Activated T-cell treated with anti-CD3 and anti-CD28 coated beads, Interleukin-2, amount 50 U/mL, for 1 hour (primary cell): ENCODE data around the gene AGO3.
"Not testable (repeated sequence)": the region's sequence is repeated elsewhere in the genome, so short reads cannot be mapped to it uniquely, and the experiment has no call there.

Experiments used
- DNase-seq: peaks from one replicate; pipeline ENCODE4 v3.0.0-alpha.2; 2020

The AGO3 gene

DNA sequence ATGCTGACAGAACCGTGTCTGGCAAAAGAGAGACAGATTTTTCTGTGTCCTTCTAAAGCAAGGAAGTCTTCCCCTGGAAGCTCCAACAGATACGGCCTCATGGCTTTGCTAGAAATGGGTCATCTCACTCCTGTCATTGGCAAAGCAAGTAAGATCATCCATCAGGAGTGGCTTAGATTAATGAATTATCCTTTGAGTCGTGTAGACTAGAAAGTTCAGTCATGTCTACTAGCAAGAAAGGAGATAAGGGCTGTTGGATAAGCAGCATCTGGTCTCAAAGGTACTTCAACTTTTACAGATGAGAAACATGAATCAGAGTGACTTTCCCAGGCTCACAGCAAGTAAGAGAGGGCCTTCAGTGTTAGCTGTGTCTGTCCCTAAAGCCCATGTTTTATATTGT is 3.4 kb upstream of the AGO3 start:
- DNase-seq: no peak

DNA sequence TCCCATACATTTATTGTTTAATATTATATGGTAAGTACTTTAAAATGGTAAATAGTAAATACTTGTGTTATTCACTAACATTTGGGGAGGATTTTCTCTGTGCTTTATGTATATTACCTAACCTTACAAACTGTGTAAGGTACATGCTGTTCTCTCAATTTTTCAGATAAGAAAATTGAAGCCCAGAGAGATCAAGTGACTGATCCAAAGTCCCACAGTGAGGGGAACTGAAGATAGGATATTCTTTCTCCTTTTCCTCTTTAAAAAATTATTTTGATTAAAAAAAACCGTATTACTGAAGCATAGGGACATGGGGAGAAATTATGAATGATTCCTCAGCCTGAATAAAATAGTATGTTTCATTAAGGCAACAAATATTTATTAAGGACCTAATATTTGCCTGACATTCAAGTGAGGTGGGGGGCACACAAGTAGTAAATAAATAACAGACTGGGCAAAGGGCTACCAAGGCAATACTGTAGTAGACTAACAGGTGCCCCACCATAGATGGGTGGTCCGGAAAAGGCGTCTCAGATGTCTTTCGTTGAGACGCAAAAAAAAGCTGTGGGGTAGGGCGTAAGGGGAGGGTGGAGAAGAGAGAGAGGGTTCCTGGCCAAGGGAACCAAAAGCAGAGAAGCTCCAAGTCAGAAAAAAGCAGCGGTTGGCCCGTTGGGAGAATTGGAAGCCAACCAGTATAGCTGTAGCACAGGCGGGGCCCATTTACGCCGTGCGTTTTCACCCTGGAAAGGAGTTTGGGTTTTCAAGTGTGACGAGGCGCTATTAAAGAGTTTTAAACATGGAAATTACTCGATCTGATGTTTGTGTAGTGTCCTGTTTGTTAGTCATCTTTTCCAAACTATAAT is 944 bp upstream of the AGO3 start:
- peak; percentile 60 for DNase-seq

DNA sequence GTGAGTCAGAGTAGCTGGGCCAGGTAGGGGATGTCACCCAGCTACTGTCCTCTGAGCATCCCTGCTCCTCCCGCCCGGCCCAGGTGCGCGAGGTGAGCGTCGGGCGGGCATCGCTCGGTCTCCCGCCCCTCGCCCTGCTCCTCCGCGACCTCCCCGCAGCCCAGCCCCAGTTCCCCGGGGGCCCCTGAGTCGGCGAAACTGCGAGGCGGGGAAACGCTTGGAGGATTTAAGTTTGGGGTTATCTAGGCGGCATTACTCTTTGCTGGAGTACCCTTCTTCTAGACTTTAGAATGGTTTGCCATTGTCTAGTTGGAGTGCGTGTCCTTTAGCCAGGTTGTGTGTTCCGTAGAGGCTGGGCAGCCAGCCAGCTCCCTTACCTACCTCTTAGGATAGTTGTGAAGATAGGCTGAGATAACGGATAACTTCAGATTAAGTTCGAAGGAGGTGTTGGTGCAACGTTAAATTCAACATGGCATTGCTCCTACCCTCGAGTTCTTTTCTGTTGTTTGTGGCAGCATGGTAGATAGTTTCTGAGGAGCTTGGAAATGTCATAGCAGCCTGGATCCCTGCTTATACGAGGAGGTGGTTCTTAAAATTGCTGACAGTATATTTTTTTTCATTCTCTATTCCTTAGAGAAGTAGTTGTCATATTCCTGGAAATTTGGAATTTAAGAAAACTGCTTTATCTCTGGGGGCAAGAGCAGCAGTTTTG is 697 bp downstream of the AGO3 start:
- DNase-seq: no peak

DNA sequence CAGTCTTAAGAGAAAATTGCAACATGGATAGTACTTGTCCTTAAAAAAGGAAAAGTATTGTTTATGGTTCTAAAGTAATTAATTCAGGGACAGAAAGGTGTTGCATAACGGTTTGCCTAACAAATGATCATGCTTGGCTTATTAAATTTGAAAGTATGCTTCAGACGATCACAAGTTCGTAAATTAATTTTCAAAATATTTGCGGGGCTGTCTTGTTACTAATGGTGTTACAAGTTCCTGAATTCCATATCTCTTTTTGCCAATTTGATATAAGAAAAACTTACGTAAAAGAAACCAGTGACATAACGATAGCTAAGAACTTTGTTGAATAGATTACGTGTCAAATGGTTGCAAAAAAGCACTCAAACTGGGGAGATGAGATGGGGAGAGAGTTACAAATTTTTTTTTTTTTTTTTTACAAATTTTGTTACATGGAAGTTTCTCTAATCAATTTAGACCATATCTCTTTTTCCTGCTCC is 1.3 kb downstream of the AGO3 start:
- DNase-seq: no peak

DNA sequence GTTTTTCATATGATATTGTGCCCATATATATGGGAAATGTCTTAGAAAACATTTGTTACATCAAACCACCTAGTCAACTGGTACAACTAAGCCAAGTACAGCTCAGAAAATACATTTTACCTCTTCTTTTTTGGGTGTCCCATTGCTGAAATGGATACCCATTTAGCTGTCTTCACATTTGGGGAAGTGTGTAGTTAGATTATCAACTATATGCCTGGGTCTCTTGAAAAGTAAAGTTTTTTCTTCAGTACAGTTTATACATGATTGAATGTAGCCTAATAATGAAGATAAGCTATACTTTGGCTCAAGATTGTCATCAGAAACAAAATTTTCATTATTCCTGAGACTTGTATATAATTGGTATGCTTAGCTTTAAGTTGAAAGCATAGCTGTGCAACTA is 2.0 kb downstream of the AGO3 start:
- DNase-seq: no peak

DNA sequence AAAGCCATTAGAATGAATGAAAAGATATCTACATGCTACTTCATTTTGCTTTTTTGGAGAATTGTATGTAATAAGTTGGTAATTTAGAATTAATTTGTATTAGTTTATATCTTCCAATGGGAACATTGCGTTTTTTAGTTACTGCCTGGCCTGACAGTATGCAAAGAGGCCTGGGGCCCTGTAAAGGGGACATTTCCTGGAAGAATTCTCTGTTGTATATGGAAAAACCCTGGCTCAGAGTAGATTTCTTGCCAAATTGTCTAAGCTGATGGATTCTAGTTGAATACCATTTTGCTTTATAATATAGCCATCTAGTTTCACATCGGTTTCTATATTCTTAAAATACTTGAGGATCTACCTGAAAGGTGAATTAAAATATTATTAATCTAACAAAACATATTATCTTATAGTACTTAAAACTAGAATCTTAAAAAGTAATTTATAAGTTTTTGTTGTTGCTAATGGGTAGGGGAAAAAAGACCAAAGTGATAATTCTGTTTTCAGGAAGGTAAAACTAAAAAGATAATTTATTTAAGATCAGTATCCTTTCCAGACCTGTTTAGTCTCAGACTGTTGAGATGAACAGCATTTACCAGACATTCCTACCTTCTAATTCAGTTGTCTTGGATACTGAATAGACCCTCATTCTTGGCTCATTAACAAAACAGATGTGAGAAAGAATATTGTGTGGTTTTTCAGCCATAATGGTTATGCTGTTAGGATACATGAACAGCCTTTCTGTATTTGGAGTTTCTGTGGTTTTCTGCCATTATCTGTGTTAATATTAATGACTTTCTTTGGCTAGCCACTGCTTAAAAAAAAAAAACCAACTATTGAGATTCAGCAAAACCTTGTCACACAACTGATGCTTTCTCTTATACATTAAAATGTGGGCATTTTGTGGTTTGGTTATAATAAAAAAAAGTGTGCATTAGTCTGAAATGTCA is 4.8 kb downstream of the AGO3 start:
- DNase-seq: no peak

DNA sequence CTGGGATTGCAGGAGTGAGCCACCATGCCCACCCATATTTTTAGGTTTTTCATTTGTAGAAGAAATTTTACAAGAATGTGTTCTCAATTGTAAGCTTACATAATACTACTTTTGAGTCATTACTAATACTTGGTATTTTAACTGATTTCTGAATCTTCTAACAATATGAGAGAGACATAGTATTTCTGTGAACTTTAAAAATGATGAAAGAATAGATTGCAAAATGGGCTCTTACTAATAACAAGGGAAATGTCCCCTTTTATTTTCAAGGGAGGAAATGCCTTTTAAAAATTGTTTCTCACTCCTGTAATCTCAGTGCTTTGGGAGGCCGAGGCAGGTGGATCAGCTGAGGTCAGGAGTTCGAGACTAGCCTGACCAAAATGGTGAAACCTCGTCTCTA is 5.9 kb downstream of the AGO3 start:
- no peak for DNase-seq

DNA sequence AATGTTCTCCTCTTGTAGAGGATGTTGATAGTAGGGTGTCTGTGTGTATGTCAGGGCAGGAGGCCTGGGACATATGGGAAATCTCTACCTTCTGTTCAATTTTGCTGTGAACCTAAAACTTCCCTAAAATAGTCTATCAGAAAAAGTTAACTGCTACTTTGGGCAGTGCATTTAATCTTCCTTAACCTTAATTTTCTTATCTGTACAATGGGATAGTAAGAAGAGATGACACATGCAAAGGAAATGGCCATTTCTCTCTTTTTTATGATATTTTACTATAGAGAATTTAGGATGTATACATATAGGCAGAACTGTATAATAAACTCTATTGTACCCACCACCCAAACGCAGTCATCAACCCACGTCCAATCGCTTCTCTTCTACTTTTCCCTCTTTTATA is 8.6 kb downstream of the AGO3 start:
- DNase-seq: no peak

DNA sequence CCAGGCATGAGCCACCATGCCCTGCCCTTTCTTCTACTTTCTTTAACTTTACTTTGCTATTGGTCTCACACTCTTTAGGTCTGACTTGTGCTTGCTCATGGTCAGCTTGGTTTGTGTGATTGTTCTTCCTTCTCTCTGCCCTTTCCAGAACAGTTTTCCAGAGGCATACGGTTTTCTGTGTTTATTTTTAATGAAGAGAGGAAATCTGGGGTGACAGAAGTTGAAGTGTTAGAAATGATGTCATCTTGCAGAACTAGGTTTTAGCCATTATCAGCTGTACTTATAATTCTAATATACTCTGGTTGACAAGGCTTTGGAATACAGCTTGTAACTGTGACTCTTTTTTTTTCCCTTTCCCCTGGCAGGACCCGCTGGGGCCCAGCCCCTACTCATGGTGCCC is 14.4 kb downstream of the AGO3 start:
- no peak for DNase-seq

DNA sequence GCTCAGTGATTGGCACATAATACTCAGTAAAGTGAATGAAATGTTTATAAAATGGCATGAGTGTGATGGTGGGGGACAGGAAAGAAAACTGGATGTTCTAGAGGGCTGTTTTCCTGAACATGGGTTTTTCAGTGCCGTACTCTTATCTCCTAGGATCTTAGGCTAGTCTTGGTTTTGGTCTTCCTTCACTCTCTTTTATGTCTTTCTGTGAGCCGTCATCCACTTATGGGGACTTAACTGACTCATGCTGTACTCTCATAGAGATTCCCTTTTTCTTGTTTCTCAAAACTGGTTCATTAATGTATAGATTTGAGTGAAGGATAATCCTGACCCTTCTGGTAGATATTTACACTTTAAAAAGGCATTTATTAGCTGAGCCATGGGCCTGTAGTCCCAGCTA is 16.6 kb downstream of the AGO3 start:
- DNase-seq: no peak

DNA sequence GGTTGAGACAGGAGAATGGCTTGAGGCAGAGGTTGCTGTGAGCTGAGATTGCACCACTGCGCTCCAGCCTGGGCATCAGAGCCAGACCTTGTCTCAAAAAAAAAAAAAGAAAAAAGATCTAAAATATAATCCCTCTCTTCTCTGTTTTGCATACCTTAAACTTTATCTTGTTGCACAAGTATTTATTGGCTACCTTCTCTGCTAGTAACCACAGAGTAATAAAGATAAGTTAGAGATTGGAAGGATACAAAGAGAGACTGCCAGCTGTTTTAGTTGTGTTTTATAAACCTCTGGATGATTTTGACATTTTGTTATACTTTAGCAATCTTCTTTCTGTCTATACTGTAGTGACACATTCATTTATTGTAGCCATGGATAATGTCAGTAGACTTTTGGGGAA is 27.7 kb downstream of the AGO3 start:
- DNase-seq: no peak

DNA sequence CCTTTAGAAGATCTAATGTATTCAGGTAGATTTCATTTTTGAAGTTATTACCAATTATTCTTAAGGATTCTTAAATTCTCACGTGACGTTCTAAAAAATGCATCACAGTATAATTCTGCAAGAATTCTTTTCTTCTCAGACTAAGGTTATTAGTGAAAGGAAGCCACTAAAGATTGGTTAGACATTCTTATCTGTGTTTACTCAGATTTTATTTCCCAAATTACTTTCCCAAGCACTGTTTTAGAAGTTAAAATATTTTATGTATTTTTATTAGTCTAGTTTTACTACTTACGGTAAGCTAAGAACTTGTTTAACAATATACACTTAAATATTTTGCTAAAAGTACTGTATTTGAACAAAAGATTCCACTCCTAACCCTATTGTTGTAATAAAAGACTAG is 28.4 kb downstream of the AGO3 start:
- no peak for DNase-seq

DNA sequence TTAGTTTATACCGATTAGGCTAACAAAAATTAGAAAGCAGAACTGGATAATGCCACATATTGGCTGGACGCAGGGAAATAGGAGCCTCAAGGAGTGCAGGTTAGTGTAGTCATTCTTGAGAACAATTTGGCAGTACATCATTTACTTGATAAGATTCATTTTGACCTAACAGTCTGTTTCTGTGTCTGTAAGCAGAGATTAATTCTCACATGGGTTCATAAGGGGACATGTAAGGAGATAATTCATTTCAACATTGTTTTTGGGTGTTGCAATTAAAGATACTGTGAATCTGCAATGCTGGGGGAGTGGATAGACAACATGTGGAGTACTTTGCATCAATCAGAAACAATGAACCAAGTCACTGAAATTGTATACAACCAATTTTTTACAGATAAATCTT is 32.0 kb downstream of the AGO3 start:
- DNase-seq: no peak

DNA sequence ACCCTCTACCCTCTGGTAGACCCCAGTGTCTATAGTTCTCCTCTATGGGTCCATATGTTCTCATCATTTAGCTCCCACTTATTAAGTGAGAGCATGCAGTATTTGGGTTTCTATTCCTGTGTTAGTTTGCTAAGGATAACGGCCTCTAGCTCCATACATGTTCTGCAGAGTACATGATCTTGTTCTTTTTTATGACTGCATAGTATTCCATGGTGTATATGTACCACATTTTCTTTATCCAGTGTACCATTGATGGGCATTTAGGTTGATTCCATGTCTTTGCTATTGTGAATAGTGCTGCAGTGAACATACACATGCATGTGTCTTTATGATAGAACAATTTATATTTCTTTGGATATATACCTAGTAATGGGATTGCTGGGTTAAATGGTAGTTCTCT is 33.4 kb downstream of the AGO3 start:
- not testable (repeated sequence) for DNase-seq

DNA sequence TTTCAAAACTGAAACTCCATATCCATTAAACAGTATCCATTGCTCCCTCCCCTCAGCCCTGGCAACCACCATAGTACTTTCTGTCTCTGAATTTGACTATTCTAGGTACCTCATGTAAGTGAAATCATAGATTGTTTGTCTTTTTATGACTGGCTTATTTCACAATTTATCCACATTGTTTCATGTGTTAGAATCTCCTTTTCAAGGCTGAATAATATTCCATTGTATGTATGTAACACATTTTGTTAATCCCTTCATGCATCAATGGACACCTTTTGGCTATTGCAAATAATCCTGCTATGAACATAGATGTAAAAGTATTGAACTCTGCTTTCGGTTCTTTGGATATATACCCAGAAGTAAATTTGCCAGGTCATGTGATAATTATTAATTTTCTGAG is 37.5 kb downstream of the AGO3 start:
- DNase-seq: no peak

DNA sequence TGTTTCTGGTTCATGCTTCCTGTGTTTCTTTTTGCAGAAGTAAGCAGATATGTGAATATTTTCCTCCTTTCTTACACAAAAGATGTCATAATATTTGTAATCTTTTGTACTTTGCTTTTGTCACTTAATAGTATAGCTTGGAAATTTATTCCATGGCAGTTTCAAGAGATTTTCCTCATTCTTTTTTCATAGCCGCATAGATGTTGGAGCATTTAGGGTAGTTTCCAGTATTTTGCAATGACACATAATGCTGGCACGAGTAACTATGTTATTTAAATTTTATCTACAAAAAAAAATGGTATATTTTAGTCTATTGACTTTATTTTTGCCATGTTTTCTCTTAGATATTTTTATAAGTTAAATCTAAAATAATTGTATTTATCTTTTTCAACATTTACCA is 40.7 kb downstream of the AGO3 start:
- no peak for DNase-seq

DNA sequence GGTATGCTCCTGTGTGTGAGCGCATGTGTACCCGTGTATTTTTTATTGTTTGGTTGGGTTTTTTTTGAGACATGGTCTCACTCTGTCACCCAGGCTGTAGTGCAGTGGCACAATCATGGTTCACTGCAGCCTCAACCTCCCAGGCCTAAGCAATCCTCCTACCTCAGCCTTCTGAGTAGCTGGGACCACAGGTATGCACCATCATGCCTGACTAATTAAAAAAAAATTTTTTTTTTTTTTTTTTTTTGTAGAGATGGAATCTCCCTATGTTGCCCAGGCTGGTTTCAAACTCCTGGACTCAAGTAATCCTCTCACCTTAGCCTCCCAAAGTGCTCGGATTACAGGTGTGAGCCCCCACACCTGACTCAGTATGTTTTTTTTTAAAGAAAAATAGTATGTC is 41.7 kb downstream of the AGO3 start:
- DNase-seq: not testable (repeated sequence)

DNA sequence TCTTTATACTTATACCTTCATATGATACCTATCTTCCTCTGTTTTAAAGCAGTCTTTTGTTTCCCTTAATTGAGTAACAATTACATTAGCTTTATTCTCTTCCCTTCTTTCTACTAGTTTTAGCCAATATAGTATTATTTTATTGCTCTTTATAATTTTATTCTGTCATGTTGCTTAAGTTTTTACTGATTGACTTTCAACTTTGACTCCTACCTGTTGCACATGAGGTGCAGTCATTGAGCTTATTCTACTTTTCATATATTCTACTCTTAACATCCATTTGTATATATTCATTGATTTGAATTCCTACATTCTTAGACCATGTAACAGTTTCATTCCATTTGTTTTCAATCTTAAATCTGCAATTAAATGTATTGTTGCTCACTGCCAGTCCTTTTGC is 49.2 kb downstream of the AGO3 start:
- DNase-seq: no peak

DNA sequence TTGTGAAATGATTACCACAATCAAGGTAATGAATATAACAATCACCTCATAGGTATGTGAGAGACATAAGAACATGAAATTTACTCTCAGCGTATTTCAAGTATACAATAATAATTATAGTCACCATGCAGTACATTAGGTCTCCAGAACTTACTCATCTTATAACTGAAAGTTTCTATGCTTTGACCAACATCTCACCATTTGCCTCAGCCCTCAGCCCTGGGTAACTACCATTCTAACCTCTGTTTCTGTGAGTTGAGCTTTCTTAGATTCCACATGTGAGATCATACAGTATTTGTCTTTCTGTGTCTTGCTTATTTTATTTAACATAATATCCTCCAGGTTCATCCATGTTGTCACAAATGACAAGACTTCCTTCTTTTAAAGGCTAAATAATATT is 57.3 kb downstream of the AGO3 start:
- DNase-seq: no peak

DNA sequence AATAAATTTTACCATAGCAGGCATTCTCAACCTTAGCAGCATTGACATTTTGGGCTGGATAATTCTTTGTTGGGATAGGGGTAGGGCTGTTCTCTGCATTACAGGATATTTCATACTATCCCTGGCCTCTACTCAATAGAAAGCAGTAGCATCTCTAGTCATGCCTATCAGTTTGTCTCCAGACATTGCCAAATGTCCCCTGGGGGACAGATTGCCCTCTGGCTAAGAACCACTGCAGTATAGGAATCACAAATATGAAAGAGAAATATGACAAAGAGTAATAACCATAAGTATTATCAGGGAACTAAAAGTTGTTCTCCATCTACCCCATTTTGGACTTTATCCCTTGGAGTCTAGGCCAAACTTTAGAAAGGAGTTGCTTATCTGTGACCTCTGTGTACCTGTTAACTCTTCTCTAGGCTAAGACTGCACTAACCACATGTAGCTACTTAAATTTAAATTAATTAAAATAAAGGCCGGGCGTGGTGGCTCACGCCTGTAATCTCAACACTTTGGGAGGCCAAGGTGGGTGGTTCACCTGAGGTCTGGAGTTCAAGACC is 76.1 kb downstream of the AGO3 start:
- DNase-seq: no peak

DNA sequence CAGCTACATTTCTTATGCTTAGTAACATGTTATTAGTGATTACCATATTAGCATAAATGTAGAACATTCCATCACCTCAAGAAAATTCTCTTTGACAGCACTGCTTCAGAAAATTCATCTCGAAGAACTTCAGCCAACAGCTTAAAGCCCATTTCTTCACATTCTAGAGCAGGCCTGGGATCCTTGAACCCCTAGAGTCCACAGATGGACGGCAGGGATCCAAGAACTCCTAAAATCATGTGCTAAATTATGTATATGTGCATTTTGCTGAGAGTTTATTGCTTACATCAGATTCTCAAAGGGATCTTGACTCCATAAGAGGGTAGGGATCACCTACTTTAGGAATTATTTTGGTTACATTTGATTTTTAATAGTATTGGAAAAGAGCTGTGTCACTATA is 76.8 kb downstream of the AGO3 start:
- DNase-seq: no peak

DNA sequence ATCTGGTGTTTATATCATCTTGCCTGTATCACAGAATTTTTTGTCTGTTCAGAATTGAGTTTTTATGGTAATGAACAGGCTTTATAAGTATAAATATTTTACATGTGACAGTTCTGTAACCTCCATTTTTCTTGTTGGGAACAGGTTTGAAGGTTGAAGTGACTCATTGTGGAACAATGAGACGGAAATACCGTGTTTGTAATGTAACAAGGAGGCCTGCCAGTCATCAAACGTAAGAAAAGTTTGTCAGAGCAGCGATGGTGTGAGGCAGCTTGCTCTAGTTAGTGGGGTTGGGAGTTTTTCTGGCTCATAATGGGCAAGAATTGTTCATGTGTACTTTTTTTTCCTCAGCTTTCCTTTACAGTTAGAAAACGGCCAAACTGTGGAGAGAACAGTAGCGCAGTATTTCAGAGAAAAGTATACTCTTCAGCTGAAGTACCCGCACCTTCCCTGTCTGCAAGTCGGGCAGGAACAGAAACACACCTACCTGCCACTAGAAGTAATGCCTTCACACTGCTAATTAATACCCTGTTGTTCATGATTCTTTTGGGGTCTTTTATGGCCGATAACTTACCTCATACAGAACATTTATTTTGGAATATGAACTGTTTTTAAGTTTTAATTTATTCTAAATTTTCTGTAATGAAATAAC is 77.8 kb downstream of the AGO3 start:
- DNase-seq: no peak
